ENCODE results near the gene HOXB13. TPM values are rescaled to one million over a fixed set of nuclear protein-coding genes. Genes with fewer than 3 reads are reported as not detected.

The HOXB13 gene
- total RNA-seq, 4 donors from 2014 or later = not detected

DNA sequence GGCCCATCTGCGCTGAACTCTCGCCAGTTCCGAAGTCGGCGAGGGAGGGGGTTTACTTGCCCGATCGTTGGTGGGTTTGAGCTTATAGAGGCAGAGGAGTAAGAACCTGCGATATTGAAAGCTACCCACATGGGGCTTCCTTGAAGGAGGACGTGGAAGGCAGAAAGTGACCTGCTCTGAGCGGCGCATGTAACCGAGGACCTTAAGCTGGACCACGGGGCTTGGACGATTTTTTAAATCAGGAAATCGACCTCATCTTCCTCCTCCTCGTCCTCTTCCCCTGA is 3.6 kb downstream of the HOXB13 start:
- no peak overlapping the region for H3K27ac ChIP-seq
- no peaks in the 10 kb centered on the region for H3K9me3 ChIP-seq
- peaks cover 40% of the 10 kb centered on the region for H3K4me1 ChIP-seq
- no peak for DNase-seq (ENCODE audit: low spot score in 2 of 2)
- no peaks in the 10 kb centered on the region for H3K36me3 ChIP-seq
- no peak for TF ChIP-seq POLR2AphosphoS5 (IDR thresholded peaks at IDR 0.05)
- peaks cover 100% of the 10 kb centered on the region for H3K27me3 ChIP-seq
- H3K4me3 ChIP-seq = no peak overlapping the region
- WGBS = 5% methylated on average over 16 of the region's 16 CpGs

GRCh38 chr17:48724251-48725003 is 4.1 kb downstream of the HOXB13 start:
- H3K4me1 ChIP-seq = peaks cover 43% of the 10 kb centered on the region
- peaks cover 100% of the 10 kb centered on the region for H3K27me3 ChIP-seq
- peak; percentile 88 to 94 for DNase-seq (ENCODE audit: low spot score in 2 of 2)
- H3K4me3 ChIP-seq = peak overlapping the region; percentile 2
- H3K36me3 ChIP-seq = no peaks in the 10 kb centered on the region
- TF ChIP-seq, protein P1, sequence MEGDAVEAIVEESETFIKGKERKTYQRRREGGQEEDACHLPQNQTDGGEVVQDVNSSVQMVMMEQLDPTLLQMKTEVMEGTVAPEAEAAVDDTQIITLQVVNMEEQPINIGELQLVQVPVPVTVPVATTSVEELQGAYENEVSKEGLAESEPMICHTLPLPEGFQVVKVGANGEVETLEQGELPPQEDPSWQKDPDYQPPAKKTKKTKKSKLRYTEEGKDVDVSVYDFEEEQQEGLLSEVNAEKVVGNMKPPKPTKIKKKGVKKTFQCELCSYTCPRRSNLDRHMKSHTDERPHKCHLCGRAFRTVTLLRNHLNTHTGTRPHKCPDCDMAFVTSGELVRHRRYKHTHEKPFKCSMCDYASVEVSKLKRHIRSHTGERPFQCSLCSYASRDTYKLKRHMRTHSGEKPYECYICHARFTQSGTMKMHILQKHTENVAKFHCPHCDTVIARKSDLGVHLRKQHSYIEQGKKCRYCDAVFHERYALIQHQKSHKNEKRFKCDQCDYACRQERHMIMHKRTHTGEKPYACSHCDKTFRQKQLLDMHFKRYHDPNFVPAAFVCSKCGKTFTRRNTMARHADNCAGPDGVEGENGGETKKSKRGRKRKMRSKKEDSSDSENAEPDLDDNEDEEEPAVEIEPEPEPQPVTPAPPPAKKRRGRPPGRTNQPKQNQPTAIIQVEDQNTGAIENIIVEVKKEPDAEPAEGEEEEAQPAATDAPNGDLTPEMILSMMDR (IDR thresholded peaks at IDR 0.05) = peak; percentile 51 to 63
- no peak for TF ChIP-seq EP300 (IDR thresholded peaks at IDR 0.05)
- H3K9me3 ChIP-seq = no peaks in the 10 kb centered on the region
- WGBS = 9% methylated on average over 32 of the region's 32 CpGs
- H3K27ac ChIP-seq = no peak overlapping the region

DNA sequence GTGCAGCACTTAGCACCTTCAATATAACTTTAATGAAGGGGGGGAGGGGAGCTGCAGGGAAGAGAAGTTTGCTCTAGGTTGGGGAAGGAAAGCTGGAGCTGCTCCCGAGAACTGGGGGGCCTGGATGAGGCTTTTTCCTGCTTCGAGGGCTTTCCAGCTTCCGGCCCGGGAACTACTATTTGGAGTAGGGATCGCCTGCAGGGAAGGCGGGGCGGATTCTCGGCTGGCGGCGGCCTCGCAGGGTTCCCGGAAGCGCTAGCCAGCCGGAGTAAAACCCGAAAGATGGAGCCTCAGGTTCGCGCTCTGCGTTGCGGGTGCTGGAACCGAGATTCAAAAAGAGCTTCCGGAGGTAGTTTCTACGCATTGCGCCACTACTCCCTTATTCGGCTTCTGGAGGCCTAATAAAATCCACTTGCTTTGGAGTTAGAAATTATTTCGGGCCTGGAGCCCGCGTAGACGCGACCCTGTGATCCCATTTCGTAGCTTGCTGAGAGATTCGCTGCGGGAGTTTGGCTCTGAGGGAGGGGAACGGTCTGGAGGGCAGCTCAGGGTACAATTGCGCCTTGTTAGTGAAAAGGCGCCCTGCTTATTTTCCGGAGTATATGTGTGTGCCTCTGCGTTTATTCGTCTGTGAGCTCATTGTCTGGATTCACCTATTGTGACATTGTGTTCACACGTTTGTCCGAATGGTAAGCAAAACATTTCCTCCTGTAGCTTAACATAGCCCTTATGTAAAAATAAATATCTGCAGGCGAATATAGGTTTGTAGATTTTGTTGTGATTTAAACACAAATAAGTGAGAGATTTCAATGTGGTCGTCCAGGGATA is 4.9 kb downstream of the HOXB13 start:
- Histone ChIP-seq H3K4me1 (peaks cover 43% of the 10 kb centered on the region), H3K27ac (no peak overlapping the region)

DNA sequence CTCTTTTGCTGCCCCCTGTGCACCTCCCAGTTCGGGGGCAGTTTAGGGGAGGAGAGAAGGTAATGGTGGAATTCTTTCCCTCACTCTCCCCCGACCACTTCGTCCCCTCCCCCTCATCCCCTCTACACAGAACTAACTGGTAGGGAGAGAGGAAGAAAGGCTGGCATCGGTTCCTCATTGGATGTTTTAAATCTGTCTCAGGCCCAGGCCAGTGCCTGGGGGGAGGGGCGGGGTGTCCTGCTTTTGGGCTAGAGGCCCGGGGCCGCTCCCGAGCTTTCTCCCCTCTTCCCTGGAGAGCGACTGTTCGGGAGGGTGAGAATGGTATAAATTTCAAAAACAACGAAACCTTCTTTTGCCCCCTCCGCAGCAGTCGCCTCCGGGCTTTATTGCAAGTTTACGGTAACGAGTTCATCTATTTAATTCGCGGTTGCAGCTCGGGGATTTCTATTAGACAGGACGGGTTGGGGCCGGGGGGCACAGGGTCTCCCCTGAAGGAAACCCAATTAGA is 5.6 kb downstream of the HOXB13 start, which contains the start of gene PRAC2:
Gene PRAC2 (plus strand): TSS at position 271 of the 508 bp plus-strand sequence. CDS start 1,226 bp downstream, outside the sequence.
- Histone ChIP-seq H3K27me3 (peaks cover 100% of the 10 kb centered on the region), H3K4me1 (peaks cover 40% of the 10 kb centered on the region), H3K36me3 (no peaks in the 10 kb centered on the region), H3K4me3 (peak within 1 kb of the TSS; percentile 22), H3K9me3 (no peaks in the 10 kb centered on the region), H3K27ac (no peak within 1 kb of the TSS)
- no peak for DNase-seq (ENCODE audit: low spot score in 2 of 2)
- WGBS = 10% methylated on average over 19 of the region's 21 CpGs
- TF ChIP-seq, protein P1 (IDR thresholded peaks at IDR 0.05) = no peak

More for the DNA sequence above, 4.9 kb downstream of the HOXB13 start:
- Histone ChIP-seq H3K4me3 (peak overlapping the region; percentile 22), H3K36me3 (no peaks in the 10 kb centered on the region), H3K9me3 (no peaks in the 10 kb centered on the region), H3K27me3 (peaks cover 100% of the 10 kb centered on the region)
- no peak for DNase-seq (ENCODE audit: low spot score in 2 of 2)
- WGBS = 16% methylated on average over 36 of the region's 42 CpGs
- TF ChIP-seq POLR2AphosphoS5 (IDR thresholded peaks at IDR 0.05) = no peak
- TF ChIP-seq POLR2A (IDR thresholded peaks at IDR 0.05) = no peak
- no peak for TF ChIP-seq EP300 (IDR thresholded peaks at IDR 0.05)
- TF ChIP-seq, protein P1 (IDR thresholded peaks at IDR 0.05) = no peak

DNA sequence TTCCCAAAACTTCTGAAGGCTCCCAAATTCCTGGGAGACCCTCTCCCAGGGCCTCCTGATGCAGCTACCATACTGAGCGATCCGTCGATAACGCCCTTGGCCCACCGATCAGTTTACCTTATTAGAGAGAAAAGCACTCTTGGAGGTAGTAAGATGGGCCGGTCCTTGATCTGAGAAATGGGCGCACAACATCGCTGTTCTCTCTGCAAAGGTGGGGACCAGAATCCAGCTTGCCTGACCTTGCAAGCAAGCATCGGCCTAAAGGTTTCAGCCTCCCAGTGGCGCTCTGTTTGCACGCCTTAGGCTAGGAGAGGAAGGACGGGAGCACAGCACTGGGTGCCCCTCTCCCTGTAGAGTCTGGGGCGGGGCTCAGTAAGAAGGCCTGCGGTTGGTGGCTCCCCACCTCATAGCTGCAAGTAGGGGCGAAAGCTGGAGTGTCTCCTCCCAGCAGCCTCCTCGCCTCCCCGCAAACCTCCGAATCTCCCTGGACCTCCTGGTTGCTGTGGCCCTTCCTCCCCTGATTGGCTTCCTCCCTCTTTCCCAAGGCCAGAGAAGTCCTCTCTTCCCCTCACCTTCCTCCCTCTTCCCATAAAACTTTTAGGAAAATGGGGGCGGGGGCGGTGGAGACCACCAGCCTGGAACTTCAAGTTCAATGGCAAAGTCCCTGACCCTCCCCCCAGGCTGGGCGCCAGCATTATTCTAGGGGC is 6.2 kb downstream of the HOXB13 start, which contains the start of gene PRAC1:
Gene PRAC1 (minus strand): TSS at position 318 of the 707 bp plus-strand sequence. CDS start 126 bp downstream, at position 192.
- no peak within 1 kb of the TSS for H3K27ac ChIP-seq
- H3K27me3 ChIP-seq = peaks cover 100% of the 10 kb centered on the region
- H3K4me1 ChIP-seq = peaks cover 40% of the 10 kb centered on the region
- no peaks in the 10 kb centered on the region for H3K9me3 ChIP-seq
- DNase-seq (ENCODE audit: low spot score in 2 of 2) = no peak
- no peaks in the 10 kb centered on the region for H3K36me3 ChIP-seq
- TF ChIP-seq, protein P1 (IDR thresholded peaks at IDR 0.05) = no peak
- TF ChIP-seq EP300 (IDR thresholded peaks at IDR 0.05) (no peak), POLR2A (IDR thresholded peaks at IDR 0.05) (no peak), POLR2AphosphoS5 (IDR thresholded peaks at IDR 0.05) (no peak)
- H3K4me3 ChIP-seq = peak within 1 kb of the TSS; percentile 22
- 6% methylated on average over 15 of the region's 21 CpGs for WGBS

Measured in suprapubic skin (tissue), 4 donors.